Measurements from ENCODE around the gene HPF1.
"Not testable (repeated sequence)": the region's sequence is repeated elsewhere in the genome, so short reads cannot be mapped to it uniquely, and the experiment has no call there.

The HPF1 gene

DNA sequence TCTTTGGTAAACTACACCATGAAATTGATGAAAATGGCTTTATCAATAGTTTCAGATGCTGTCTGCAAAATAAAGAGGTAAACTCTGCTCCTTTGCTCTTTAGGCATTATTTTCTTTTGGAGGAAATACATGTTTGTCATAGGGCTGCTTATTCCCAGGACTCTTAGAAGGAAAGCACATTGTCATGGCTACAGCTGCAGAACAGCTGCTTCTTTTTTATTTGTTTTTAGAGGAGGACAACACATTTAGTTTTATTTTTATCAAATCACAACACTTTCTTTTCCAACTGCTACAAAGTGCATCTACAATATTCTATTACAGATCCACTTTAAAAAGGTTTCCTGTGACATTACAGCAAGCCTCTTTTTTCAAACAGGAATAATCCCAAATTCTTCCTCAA lies 12.7 kb upstream of the HPF1 start:
- TF ChIP-seq POLR2AphosphoS5 (IDR thresholded peaks at IDR 0.05; ENCODE audit: low read depth, low read length) = no peak
- no peak for TF ChIP-seq POLR2A (IDR thresholded peaks at IDR 0.05; ENCODE audit: low read depth, low read length)
- TF ChIP-seq TAF1 (IDR thresholded peaks at IDR 0.05; ENCODE audit: borderline replicate concordance, low read depth, low read length) = no peak
- no peak for FAIRE-seq
- DNase-seq (ENCODE audit: insufficient read length) = no peak

GRCh38 chr4:169768385-169768784 lies 10.6 kb upstream of the HPF1 start:
- DNase-seq (ENCODE audit: insufficient read length) (no peak), FAIRE-seq (no peak)
- TF ChIP-seq TAF1 (IDR thresholded peaks at IDR 0.05; ENCODE audit: borderline replicate concordance, low read depth, low read length) (no peak), POLR2AphosphoS5 (IDR thresholded peaks at IDR 0.05; ENCODE audit: low read depth, low read length) (no peak), POLR2A (IDR thresholded peaks at IDR 0.05; ENCODE audit: low read depth, low read length) (no peak)

- DNase-seq (ENCODE audit: insufficient read length) = no peak
- no peak for TF ChIP-seq TAF1 (IDR thresholded peaks at IDR 0.05; ENCODE audit: borderline replicate concordance, low read depth, low read length)
- no peak for TF ChIP-seq POLR2AphosphoS5 (IDR thresholded peaks at IDR 0.05; ENCODE audit: low read depth, low read length)
- no peak for TF ChIP-seq POLR2A (IDR thresholded peaks at IDR 0.05; ENCODE audit: low read depth, low read length)
- no peak for FAIRE-seq
These were observed 9.0 kb upstream of the HPF1 start for GRCh38 chr4:169766741-169767140.

DNA sequence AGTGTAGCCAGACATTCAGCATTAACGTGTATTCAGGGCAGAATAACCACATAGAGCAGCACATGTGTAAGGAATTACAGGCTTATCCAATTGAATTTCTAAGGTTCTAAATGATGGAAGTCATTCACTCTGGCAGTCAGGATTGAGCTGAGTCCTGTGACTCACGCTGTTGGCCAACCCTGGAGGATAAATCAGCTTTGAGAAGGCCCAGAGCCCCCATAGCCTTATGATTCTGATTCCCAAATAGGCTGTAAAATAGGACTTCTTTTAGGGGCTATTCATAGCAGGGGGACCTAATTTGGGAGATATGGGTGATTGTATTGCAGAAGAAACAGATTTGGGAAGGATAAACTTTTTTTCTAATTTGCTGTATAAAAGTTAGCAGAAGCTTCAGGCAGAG lies 8.1 kb upstream of the HPF1 start:
- FAIRE-seq = no peak
- no peak for DNase-seq (ENCODE audit: insufficient read length)
- no peak for TF ChIP-seq TAF1 (IDR thresholded peaks at IDR 0.05; ENCODE audit: borderline replicate concordance, low read depth, low read length)
- TF ChIP-seq POLR2AphosphoS5 (IDR thresholded peaks at IDR 0.05; ENCODE audit: low read depth, low read length) = no peak
- TF ChIP-seq POLR2A (IDR thresholded peaks at IDR 0.05; ENCODE audit: low read depth, low read length) = no peak

GRCh38 chr4:169761846-169762245 lies 4.1 kb upstream of the HPF1 start:
- TF ChIP-seq POLR2A (IDR thresholded peaks at IDR 0.05; ENCODE audit: low read depth, low read length) = no peak
- TF ChIP-seq POLR2AphosphoS5 (IDR thresholded peaks at IDR 0.05; ENCODE audit: low read depth, low read length) = no peak
- TF ChIP-seq TAF1 (IDR thresholded peaks at IDR 0.05; ENCODE audit: borderline replicate concordance, low read depth, low read length) = no peak
- FAIRE-seq = no peak
- no peak for DNase-seq (ENCODE audit: insufficient read length)

DNA sequence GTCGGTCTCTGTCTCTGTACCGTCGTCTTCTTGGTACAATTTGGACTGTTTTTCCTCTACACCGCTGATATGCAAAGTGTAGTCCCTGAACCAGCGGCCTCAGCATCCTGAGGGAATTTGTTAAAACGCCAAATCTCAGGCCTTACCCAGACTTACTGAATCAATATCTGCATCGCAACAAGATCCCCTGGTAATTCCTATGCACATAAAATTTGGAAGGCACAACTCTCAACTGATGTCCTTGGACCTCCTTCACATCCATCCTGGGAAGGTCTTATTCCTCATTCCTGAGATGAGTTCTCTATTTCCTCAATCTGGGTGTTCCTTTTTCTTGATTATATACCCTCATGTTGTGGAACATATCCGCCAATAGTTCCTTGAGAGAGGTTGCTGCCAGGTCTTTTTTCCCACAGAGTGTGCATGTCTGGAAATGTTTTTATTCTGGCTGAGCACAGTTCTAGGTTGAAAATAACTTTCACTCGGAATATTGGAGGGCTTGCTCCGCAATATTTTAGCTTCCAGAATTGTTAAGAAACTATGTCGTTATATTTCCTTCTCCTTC lies 738 bp upstream of the HPF1 start:
- TF ChIP-seq POLR2AphosphoS5 (IDR thresholded peaks at IDR 0.05; ENCODE audit: low read depth, low read length) = no peak
- no peak for TF ChIP-seq POLR2A (IDR thresholded peaks at IDR 0.05; ENCODE audit: low read depth, low read length)
- no peak for TF ChIP-seq TAF1 (IDR thresholded peaks at IDR 0.05; ENCODE audit: borderline replicate concordance, low read depth, low read length)
- DNase-seq (ENCODE audit: insufficient read length) = no peak
- no peak for FAIRE-seq

DNA sequence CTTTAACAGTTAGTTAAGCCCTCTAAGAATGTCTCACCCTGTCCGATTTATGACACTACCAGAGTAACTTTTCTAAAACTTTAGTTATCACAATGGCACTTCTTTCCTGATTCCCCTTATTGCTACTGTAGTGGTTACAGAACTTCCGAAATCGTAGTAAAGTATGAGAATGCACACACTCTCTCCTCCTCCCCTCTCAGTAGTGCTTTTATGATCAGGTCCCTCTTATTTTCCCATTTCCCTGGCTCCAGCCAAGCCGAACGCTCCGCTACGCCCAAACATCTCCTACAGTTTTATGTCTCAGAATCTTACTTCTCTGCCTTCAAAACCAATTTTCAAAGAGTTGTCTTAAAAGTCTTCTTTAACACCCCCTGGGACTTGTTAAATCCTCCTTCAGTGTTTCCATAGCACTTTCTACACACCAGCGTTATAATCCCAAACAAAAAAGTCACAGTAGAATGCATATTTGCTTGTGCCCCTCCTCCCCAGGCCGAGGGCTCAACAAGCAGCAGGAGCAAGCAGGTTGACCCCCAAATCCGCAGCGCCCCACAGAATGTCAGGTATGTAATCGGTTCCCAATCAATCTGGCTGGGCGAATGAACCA lies 671 bp downstream of the HPF1 start:
- TF ChIP-seq POLR2AphosphoS5 (IDR thresholded peaks at IDR 0.05; ENCODE audit: low read depth, low read length) = no peak
- no peak for TF ChIP-seq POLR2A (IDR thresholded peaks at IDR 0.05; ENCODE audit: low read depth, low read length)
- no peak for TF ChIP-seq TAF1 (IDR thresholded peaks at IDR 0.05; ENCODE audit: borderline replicate concordance, low read depth, low read length)
- peak; percentile 89 for FAIRE-seq
- no peak for DNase-seq (ENCODE audit: insufficient read length)

GRCh38 chr4:169745291-169745690 lies 12.5 kb downstream of the HPF1 start:
- no peak for FAIRE-seq
- DNase-seq (ENCODE audit: insufficient read length) = no peak
- TF ChIP-seq POLR2A (IDR thresholded peaks at IDR 0.05; ENCODE audit: low read depth, low read length) = no peak
- TF ChIP-seq TAF1 (IDR thresholded peaks at IDR 0.05; ENCODE audit: borderline replicate concordance, low read depth, low read length) = no peak
- no peak for TF ChIP-seq POLR2AphosphoS5 (IDR thresholded peaks at IDR 0.05; ENCODE audit: low read depth, low read length)

DNA sequence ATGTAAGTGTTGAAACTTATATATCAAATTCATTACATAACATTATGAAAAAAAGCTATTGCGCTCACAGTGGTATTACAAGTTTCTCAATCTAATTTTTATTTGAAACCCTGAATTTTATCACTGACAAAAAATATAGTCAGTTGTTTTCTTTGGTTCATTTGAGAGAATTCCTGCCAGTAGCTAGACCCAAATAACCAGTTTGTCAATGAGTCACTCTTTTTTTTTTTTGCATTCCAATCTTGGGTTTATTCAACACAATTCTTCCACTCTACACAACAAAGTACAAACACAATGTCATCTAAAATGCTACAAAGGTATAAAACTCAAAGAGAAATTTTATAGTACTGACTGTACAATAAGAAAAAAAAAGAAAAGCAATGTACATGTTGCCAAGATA lies 13.1 kb downstream of the HPF1 start:
- no peak for DNase-seq (ENCODE audit: insufficient read length)
- TF ChIP-seq TAF1 (IDR thresholded peaks at IDR 0.05; ENCODE audit: borderline replicate concordance, low read depth, low read length) (no peak), POLR2AphosphoS5 (IDR thresholded peaks at IDR 0.05; ENCODE audit: low read depth, low read length) (no peak), POLR2A (IDR thresholded peaks at IDR 0.05; ENCODE audit: low read depth, low read length) (no peak)
- FAIRE-seq = no peak

DNA sequence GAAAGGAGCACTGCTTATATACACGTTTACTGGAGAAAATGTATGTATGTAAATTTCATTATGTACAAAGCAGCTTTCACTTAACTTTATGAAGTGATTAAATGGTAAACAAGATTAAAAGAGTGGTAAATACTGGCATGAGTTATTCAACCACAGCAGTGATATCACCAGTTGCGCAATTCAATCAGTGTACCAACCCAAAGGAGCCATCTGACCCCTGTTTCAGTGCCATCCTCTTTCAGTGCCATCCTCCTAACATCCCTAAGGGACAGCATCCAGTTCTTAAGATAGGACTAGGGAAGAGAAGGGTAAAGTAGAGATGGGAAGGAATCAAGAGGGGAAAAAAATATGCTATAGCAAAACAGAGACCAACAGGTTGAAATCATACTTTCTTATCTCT lies 16.2 kb downstream of the HPF1 start:
- FAIRE-seq (no peak), DNase-seq (ENCODE audit: insufficient read length) (no peak)
- TF ChIP-seq POLR2A (IDR thresholded peaks at IDR 0.05; ENCODE audit: low read depth, low read length) (no peak), TAF1 (IDR thresholded peaks at IDR 0.05; ENCODE audit: borderline replicate concordance, low read depth, low read length) (no peak), POLR2AphosphoS5 (IDR thresholded peaks at IDR 0.05; ENCODE audit: low read depth, low read length) (no peak)

GRCh38 chr4:169738604-169739003 lies 19.1 kb downstream of the HPF1 start:
- not testable (repeated sequence) for FAIRE-seq; DNase-seq (ENCODE audit: insufficient read length)

- DNase-seq (ENCODE audit: insufficient read length) (no peak), FAIRE-seq (no peak)
These were observed 27.2 kb downstream of the HPF1 start for GRCh38 chr4:169730564-169730963.

More at GRCh38 chr4:169730564-169730963, 27.2 kb downstream of the HPF1 start:
- TF ChIP-seq POLR2AphosphoS5 (IDR thresholded peaks at IDR 0.05; ENCODE audit: low read depth, low read length) = no peak
- TF ChIP-seq POLR2A (IDR thresholded peaks at IDR 0.05; ENCODE audit: low read depth, low read length) = no peak
- TF ChIP-seq TAF1 (IDR thresholded peaks at IDR 0.05; ENCODE audit: borderline replicate concordance, low read depth, low read length) = no peak
